ENCODE data around the gene CDC42BPB. TPM values are rescaled to one million over a fixed set of nuclear protein-coding genes. Genes with fewer than 3 reads are reported as not detected.

CDC42BPB gene
- total RNA-seq, 1 donor from 2014 or later: 105 TPM

GRCh38 chr14:102926104-102926503, 131.2 kb downstream of the CDC42BPB start:
- Histone ChIP-seq H3K4me1 (peaks cover 50% of the 10 kb centered on the region), H3K27ac (no peak overlapping the region), H3K27me3 (no peaks in the 10 kb centered on the region), H3K36me3 (no peaks in the 10 kb centered on the region), H3K9me3 (no peaks in the 10 kb centered on the region), H3K4me3 (no peak overlapping the region)
- TF ChIP-seq CTCF (IDR thresholded peaks at IDR 0.05) (no peak), POLR2AphosphoS5 (IDR thresholded peaks at IDR 0.05; ENCODE audit: insufficient read depth in 1 of 2, low read depth in 1 of 2) (no peak), POLR2A (IDR thresholded peaks at IDR 0.05) (no peak)
- no peak for DNase-seq (ENCODE audit: extremely low spot score in 2 of 2)
- intact Hi-C loops (cut with DNase I): loop anchor here (10.0 kb wide), 1 partner anchor 231 kb away; no protein-coding TSS in a partner anchor

- Histone ChIP-seq H3K9me3 (no peaks in the 10 kb centered on the region), H3K27ac (no peak overlapping the region), H3K4me1 (peaks cover 47% of the 10 kb centered on the region), H3K4me3 (no peak overlapping the region), H3K27me3 (no peaks in the 10 kb centered on the region), H3K36me3 (no peaks in the 10 kb centered on the region)
- TF ChIP-seq POLR2A (IDR thresholded peaks at IDR 0.05): no peak
- no peak for DNase-seq (ENCODE audit: extremely low spot score in 2 of 2)
- intact Hi-C loops (cut with DNase I): loop anchor here (10.0 kb wide), 1 partner anchor 231 kb away; no protein-coding TSS in a partner anchor
These were observed 131.7 kb downstream of the CDC42BPB start for GRCh38 chr14:102925646-102926045.

GRCh38 chr14:102924632-102925588, 132.4 kb downstream of the CDC42BPB start:
- intact Hi-C loops (cut with DNase I): loop anchor here (10.0 kb wide), 1 partner anchor 230 kb away; no protein-coding TSS in a partner anchor
- no peaks in the 10 kb centered on the region for H3K9me3 ChIP-seq
- no peaks in the 10 kb centered on the region for H3K27me3 ChIP-seq
- DNase-seq (ENCODE audit: extremely low spot score in 2 of 2): no peak
- no peak overlapping the region for H3K27ac ChIP-seq
- H3K4me3 ChIP-seq: no peak overlapping the region
- H3K36me3 ChIP-seq: no peaks in the 10 kb centered on the region
- H3K4me1 ChIP-seq: peaks cover 42% of the 10 kb centered on the region
- TF ChIP-seq CTCF (IDR thresholded peaks at IDR 0.05): no peak
- TF ChIP-seq POLR2A (IDR thresholded peaks at IDR 0.05): no peak
- no peak for TF ChIP-seq POLR2AphosphoS5 (IDR thresholded peaks at IDR 0.05; ENCODE audit: insufficient read depth in 1 of 2, low read depth in 1 of 2)

GRCh38 chr14:102923925-102924486, 133.3 kb downstream of the CDC42BPB start:
- Histone ChIP-seq H3K27ac (no peak overlapping the region), H3K9me3 (no peaks in the 10 kb centered on the region), H3K36me3 (no peaks in the 10 kb centered on the region), H3K4me1 (peaks cover 33% of the 10 kb centered on the region), H3K4me3 (no peak overlapping the region), H3K27me3 (no peaks in the 10 kb centered on the region)
- DNase-seq (ENCODE audit: extremely low spot score in 2 of 2): no peak
- intact Hi-C loops (cut with DNase I): loop anchor here (10.0 kb wide), 1 partner anchor 229 kb away; no protein-coding TSS in a partner anchor
- TF ChIP-seq POLR2A (IDR thresholded peaks at IDR 0.05) (no peak), POLR2AphosphoS5 (IDR thresholded peaks at IDR 0.05; ENCODE audit: insufficient read depth in 1 of 2, low read depth in 1 of 2) (no peak), CTCF (IDR thresholded peaks at IDR 0.05) (no peak)

- peaks cover 26% of the 10 kb centered on the region for H3K4me1 ChIP-seq
- H3K27ac ChIP-seq: no peak overlapping the region
- H3K36me3 ChIP-seq: no peaks in the 10 kb centered on the region
- intact Hi-C loops (cut with DNase I): loop anchor here (10.0 kb wide), 1 partner anchor 229 kb away; no protein-coding TSS in a partner anchor
- peak overlapping the region; percentile 13 to 15 for H3K4me3 ChIP-seq
- DNase-seq (ENCODE audit: extremely low spot score in 2 of 2): no peak
- no peaks in the 10 kb centered on the region for H3K27me3 ChIP-seq
- no peaks in the 10 kb centered on the region for H3K9me3 ChIP-seq
- no peak for TF ChIP-seq CTCF (IDR thresholded peaks at IDR 0.05)
- TF ChIP-seq POLR2A (IDR thresholded peaks at IDR 0.05): no peak
- TF ChIP-seq POLR2AphosphoS5 (IDR thresholded peaks at IDR 0.05; ENCODE audit: insufficient read depth in 1 of 2, low read depth in 1 of 2): no peak
These were observed 134.0 kb downstream of the CDC42BPB start for GRCh38 chr14:102923201-102923924.

Measured in vagina (tissue), 2 donors.